Nephron (organoid): ENCODE measurements around the gene PIGS.

Source experiments
- H3K27ac Mint-ChIP-seq, 3 experiments: 2 replicates each; pipeline ENCODE4 v1.8.0; 2020; ENCODE audit warnings: mixed read lengths in 3 of 3, mild to moderate bottlenecking in 2 of 3, moderate library complexity in 1 of 3
- H3K27me3 Mint-ChIP-seq: 2 replicates; pipeline ENCODE4 v1.8.0; 2021; ENCODE audit warnings: low read depth, mild to moderate bottlenecking, moderate library complexity, mixed read lengths
- H3K36me3 Mint-ChIP-seq: 2 replicates; pipeline ENCODE4 v1.8.0; 2020; ENCODE audit warnings: low read depth, mixed read lengths
- H3K4me1 Mint-ChIP-seq: 2 replicates; pipeline ENCODE4 v1.8.0; 2020; ENCODE audit warnings: mixed read lengths
- H3K4me3 Mint-ChIP-seq, 3 experiments: 2 replicates each; pipeline ENCODE4 v1.8.0; 2020; ENCODE audit warnings: mild to moderate bottlenecking in 3 of 3, mixed read lengths in 3 of 3, moderate library complexity in 2 of 3
- H3K9me3 Mint-ChIP-seq: 2 replicates; pipeline ENCODE4 v1.8.0; 2020; ENCODE audit warnings: mixed read lengths
- TF ChIP-seq, protein P1 (sequence below), 3 experiments: fragments of 200-600 bp; sonication (generic); IDR thresholded peaks; one replicate each; pipeline ENCODE4 v1.5.0; 2021; ENCODE audit warnings: antibody characterized with exemption in 3 of 3; ENCODE audit not compliant: unreplicated experiment in 3 of 3

PIGS gene

GRCh38 chr17:28598799-28599310 lies 27.5 kb upstream of the PIGS start, which contains the start of gene SPAG5:
Gene SPAG5, minus strand, starts transcription at chr17:28599025. Its CDS starts 79 bp downstream, at chr17:28598946.
- H3K27me3 Mint-ChIP-seq, result no peaks in the 10 kb centered on the region
- peaks cover 22% of the 10 kb centered on the region for H3K4me1 Mint-ChIP-seq
- H3K27ac Mint-ChIP-seq, result peak within 1 kb of the TSS; percentile 80 to 93 (median 86)
- H3K36me3 Mint-ChIP-seq, result peaks cover 3% of the 10 kb centered on the region
- TF ChIP-seq, protein P1, sequence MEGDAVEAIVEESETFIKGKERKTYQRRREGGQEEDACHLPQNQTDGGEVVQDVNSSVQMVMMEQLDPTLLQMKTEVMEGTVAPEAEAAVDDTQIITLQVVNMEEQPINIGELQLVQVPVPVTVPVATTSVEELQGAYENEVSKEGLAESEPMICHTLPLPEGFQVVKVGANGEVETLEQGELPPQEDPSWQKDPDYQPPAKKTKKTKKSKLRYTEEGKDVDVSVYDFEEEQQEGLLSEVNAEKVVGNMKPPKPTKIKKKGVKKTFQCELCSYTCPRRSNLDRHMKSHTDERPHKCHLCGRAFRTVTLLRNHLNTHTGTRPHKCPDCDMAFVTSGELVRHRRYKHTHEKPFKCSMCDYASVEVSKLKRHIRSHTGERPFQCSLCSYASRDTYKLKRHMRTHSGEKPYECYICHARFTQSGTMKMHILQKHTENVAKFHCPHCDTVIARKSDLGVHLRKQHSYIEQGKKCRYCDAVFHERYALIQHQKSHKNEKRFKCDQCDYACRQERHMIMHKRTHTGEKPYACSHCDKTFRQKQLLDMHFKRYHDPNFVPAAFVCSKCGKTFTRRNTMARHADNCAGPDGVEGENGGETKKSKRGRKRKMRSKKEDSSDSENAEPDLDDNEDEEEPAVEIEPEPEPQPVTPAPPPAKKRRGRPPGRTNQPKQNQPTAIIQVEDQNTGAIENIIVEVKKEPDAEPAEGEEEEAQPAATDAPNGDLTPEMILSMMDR (IDR thresholded peaks at IDR 0.05; ENCODE audit: unreplicated experiment in 3 of 3), result no peak
- peak within 1 kb of the TSS; percentile 88 to 92 (median 90) for H3K4me3 Mint-ChIP-seq
- H3K9me3 Mint-ChIP-seq, result no peaks in the 10 kb centered on the region

DNA sequence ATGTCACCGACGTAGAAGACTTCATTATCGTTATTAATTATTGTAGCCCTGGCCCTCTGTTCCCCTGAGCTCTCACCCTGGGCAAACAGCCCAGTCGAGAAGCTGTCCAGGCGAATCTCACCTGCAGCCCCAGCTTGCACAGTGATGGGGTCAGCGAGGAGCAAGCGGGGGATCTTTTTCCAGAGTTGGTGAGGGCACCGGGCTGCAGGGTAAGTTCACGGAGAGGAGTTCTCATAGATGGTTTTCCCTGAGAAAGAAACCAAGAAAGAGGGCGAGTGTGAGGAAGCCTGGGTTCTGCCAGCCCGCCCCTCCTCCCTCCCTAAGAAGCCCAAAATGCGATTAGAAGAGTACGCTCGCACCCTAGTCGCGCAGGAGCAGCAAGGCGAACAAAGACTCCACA lies 27.1 kb upstream of the PIGS start:
- Mint-ChIP-seq H3K27ac (peak overlapping the region; percentile 80 to 93 (median 80)), H3K27me3 (no peaks in the 10 kb centered on the region), H3K9me3 (no peaks in the 10 kb centered on the region), H3K4me3 (peak overlapping the region; percentile 88 to 92 (median 90)), H3K36me3 (peaks cover 1% of the 10 kb centered on the region), H3K4me1 (peaks cover 22% of the 10 kb centered on the region)
- TF ChIP-seq, protein P1 (IDR thresholded peaks at IDR 0.05; ENCODE audit: unreplicated experiment in 3 of 3), result no peak

DNA sequence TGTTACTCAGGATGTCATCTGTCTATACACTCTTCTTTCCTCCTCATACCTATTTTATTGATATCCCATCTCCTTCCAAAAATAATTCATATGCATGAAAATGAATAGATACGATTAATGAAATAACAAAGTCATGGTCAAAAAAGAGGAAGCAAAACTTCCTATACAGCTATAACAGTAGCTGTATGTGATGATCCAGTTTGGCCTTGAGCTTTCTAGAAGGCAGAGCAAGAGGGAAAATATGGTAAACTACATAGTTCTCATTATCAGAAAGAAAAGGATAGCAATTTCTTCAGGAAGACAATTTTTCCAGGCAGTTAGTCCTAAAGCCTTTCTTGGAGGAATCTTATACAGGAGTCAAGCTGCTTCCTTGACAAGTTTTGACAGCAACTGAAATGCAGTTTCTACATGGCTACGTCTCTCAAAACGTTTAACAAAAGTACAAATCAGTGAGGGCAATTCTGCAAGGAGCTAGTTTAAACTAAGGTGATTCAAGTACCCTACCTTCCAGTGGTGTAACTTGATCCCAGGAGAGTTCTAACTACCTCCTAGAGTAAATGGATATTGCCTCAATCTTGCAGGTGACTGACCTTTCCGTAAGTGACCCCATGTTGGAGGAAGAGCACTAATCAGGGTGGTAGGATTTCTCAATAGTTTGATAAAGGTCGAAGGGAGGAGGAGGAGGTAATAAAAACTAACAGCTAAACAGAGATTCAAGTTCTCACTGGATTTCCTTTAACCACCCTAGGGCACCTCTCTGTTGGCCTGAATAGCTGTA lies 26.5 kb upstream of the PIGS start:
- peak overlapping the region; percentile 80 to 93 (median 80) for H3K27ac Mint-ChIP-seq
- peaks cover 22% of the 10 kb centered on the region for H3K4me1 Mint-ChIP-seq
- no peaks in the 10 kb centered on the region for H3K27me3 Mint-ChIP-seq
- TF ChIP-seq, protein P1 (IDR thresholded peaks at IDR 0.05; ENCODE audit: unreplicated experiment in 3 of 3), result no peak
- H3K4me3 Mint-ChIP-seq, result peak overlapping the region; percentile 88 to 92 (median 90)
- no peaks in the 10 kb centered on the region for H3K9me3 Mint-ChIP-seq
- H3K36me3 Mint-ChIP-seq, result peaks cover 7% of the 10 kb centered on the region

GRCh38 chr17:28592260-28592659 lies 20.9 kb upstream of the PIGS start:
- no peaks in the 10 kb centered on the region for H3K27me3 Mint-ChIP-seq
- H3K27ac Mint-ChIP-seq, result no peak overlapping the region

DNA sequence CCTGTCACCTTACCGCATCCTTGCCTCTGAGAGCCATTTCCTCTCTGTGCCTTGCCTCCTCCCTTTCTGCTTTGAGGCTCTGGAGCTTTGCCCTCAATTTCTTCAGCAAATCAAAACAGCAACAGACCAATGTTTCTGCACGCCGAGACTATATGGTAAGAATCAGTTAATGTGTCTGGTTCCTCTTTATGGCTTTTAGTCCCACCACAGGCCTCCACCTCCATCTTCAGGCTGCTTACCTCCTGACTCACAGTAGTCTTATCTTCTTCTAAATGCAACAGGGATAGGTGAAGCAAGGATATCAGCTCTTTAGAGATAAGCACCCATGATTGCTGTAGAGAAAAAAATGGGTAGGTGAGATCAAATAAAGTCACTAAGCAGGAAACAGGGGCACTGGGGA lies 14.5 kb upstream of the PIGS start:
- Mint-ChIP-seq H3K9me3 (no peaks in the 10 kb centered on the region), H3K27ac (no peak overlapping the region), H3K4me1 (no peaks in the 10 kb centered on the region), H3K27me3 (no peaks in the 10 kb centered on the region), H3K4me3 (no peak overlapping the region), H3K36me3 (peaks cover 31% of the 10 kb centered on the region)
- TF ChIP-seq, protein P1 (IDR thresholded peaks at IDR 0.05; ENCODE audit: unreplicated experiment in 3 of 3), result no peak

More at GRCh38 chr17:28592260-28592659, 20.9 kb upstream of the PIGS start:
- Mint-ChIP-seq H3K4me3 (no peak overlapping the region), H3K36me3 (peaks cover 36% of the 10 kb centered on the region), H3K9me3 (no peaks in the 10 kb centered on the region), H3K4me1 (no peaks in the 10 kb centered on the region)
- TF ChIP-seq, protein P1 (IDR thresholded peaks at IDR 0.05; ENCODE audit: unreplicated experiment in 3 of 3), result no peak
